HS-27A (cell line): ENCODE measurements around the gene FOLR2.
"Not testable (repeated sequence)": the region's sequence is repeated elsewhere in the genome, so short reads cannot be mapped to it uniquely, and the experiment has no call there.

Experiments used
- DNase-seq: peaks from one replicate; pipeline ENCODE4 v3.0.0-alpha.2; 2012; ENCODE audit warnings: low read depth, missing footprints

FOLR2 gene

DNA sequence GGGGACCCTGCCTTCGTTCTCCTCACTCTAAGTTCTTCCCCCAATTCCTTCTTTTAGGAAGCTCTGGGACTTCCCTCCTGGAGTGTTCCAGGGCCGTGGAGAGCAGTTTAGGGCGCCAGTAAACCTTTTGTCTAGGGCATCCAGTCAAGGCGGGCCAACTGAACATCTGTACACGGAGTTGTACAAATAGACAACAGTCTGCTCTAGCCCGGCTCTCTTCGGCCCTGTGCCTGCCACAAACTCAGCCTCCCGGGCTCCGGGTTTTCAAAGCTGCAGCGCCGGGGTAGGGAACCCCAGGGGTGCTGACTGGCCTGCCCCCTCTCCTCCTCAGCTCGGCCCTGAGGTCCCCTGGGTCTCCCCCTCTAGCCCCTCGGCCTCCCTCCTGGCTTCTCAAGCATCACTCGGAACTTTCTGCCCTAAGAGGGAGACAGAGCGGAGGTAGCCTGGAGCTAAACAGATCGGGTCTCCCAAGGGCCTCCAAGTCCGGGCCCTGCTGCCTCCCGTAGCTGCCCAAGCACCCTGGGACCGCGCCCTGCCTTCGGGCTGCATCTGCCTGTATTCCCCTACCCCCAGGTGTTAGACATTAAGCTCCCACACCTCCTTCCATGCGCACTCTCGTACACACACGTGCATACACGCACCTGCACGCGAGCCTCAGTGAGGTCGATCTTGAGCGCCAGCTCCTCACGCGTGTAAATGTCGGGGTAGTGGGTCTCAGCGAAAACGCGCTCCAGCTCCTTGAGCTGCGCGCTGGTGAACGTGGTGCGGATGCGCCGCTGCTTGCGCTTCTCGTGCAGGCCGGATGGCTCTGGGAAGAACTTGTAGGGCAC is 24.1 kb downstream of the FOLR2 start:
- DNase-seq = no peak

DNA sequence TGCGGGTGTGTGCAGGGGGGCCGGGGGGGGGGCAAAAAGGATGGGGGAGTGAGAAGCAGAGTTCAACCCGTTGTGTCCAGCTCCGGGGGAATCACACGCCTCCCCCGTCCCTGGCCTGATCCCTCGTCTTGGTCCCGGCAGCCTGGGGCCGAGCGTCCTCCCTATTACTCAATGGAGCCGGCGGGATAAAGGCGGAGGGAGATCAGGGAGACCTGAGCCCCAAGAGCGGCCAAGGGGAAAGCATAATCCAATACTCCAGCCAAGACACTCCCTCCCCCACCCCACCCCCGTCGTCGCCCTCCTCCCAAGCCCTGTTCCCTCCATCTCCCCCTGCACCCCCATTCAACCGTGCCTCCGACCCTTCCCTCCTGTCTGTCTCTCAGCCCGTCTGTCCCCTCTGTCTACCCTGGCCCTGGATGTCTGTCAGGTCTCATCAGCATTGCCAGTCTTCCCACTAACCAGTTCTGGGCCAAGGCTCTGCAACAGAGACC is 24.7 kb downstream of the FOLR2 start:
- DNase-seq = no peak

DNA sequence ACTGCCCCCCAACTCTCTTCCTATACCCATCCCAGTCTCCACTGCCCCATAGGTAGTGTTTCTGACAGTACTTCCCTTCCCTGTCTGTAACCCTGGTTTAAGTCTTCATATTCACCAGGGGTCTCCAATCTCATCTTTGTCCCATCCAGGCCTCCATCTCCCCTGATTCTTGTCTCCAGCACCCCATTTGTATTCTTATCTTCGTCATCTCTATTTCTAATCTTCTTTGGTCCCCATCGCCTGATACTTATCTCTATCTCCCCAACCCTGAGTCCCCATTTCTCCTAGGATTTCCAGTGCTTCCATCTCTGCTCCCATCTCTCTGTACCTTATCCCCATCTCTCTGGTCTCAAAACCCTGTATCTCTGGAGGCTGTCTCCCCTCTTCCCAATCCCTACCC is 25.5 kb downstream of the FOLR2 start:
- DNase-seq = no peak

DNA sequence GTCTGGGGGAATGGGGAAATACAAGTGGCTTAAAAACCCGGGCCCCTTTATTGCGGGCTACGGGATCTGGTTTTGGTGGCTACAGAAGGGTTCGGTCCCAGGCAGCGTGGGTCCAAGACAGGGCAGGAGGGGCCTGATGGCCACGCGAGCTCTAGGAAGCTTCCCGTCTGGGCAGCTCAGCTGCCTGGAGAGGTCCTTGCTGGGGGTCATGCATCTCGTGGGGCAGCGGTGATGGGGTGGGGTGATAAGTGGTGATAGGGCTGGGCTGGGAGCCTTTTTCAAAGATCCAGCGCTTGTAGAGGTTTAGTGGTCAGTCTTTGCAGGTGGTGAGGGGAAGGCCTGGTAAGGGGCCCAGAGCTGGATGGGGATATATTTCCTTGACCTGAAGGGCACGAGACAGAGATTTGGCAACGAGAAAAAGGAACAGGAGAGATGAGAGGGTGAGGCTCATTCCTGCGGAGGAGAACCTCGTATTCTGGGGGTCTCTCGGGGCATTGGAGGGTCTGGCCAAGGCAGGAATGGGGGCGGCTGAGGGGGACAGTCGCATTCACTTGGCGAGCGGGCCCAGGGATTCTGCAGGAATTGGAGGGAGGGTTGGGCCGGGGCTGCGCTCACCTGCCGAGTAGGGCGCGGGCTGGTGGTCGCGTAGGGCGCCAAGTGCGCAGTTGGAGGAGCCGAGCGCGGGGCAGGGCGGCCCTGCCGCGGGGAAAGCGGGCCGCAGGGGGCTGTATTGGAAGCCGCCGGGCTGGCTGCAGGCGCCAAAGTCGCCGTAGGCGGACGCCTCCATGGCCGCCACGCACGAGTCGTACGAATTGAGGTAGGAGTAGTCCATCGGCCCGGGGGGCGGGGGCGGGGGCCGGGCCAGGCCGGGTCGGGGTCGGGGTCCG is 26.8 kb downstream of the FOLR2 start:
- no peak for DNase-seq

DNA sequence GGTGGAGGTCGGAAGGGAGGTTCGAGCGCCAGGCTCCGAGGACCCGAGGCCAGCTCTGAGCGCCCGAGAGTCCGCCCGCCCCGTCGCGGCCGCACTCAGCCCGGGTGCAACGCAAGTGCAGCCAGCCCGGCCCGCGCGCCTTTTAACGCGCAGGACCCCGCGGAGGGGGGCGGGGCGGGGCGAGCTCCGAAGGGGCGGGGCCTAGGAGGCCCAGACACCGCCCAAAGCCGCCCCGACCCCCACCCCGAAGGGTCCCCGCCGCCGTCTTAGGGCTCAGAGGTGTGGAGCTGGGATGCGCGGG is 27.4 kb downstream of the FOLR2 start, which contains the start of gene PHOX2A:
Gene PHOX2A, minus strand, starts transcription at position 117 of the 301 bp plus-strand sequence. CDS start 172 bp downstream, outside the sequence.
- DNase-seq = no peak

DNA sequence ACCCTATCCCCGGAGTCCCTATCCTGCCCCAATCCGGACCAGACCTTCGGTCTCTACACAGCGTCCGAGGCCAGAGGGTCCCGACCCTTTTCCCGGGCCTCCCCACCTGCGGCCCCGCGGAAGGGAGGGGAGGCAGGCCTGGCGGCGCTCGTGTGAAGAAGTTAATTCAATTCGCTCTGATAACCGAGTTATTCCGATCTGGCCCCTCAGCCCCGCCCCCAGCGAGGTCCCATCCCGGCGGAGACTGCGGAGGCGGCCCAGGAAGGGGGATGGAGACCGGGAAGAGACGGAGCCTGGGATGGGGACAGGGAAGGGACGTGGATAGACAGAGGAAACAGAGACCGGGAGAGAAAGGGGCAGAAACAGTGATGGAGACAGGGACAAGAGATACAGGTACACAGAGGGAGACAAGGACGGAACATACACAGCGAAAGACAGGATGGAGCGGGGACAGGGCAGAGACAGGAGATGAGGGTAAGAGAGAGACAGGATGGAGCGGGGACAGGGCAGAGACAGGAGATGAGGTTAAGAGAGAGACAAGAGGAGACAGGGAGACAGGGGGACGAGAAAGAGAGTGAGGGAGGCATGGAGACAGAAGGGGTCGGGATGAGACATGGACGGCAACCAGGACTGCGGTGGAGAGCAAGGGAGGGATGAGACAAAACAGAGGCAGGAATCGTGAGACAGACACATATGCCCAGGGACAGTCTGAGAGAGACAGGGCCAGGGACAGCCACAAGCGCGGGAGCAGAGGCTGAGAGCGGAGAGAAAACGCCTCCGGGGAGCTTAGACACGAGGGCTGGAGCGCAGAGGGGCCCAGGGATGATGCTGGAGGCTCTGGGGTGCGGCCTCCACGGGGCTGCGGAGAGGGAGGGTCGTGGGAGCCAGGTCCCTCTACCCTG is 28.0 kb downstream of the FOLR2 start:
- no peak for DNase-seq

DNA sequence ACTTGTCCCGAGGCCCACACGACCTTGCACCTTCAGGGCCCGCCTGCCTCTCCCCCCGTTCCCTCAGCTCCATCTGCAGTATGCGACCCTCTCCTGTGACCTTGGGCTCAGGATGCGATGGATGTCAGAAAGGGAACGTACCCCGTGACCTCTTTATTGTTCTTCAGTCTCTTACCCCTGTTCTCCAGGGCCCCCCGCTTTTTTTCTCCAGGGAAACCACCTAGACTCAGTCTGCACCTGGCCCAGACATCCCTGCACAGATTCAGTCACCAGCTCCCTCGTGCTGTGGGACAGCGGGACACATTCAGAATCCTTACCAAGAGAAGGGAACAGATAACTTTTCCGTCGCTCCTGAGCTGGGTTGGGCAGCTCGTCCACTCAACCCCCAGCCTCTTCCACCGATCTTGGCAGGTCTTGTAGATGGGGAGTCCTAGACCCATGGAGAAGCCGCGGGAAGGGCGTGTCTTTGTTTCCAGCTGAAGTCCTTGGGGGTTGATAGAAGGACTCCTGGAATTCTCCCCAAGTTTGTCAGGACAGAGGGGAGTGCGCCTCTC is 28.7 kb downstream of the FOLR2 start:
- no peak for DNase-seq

DNA sequence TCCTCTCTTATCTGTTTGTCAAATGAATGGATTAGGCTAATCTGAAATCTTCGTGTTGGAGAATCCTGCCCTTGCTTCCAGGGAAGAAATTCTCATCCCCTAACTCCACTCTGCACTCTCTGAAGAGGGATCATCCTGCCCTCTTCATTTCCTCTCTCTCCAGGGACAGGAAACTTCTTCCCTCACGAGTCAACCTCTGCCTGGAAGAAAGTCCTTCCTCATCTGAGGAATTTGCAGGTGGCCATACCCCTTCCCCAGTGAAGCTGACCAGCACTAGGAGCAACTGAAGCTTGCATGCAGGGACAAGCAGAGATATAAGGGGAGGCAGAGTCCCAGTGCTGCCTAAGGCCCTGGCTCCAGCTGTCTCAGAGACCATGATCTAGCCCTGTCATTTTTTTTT is 31.0 kb downstream of the FOLR2 start:
- no peak for DNase-seq

DNA sequence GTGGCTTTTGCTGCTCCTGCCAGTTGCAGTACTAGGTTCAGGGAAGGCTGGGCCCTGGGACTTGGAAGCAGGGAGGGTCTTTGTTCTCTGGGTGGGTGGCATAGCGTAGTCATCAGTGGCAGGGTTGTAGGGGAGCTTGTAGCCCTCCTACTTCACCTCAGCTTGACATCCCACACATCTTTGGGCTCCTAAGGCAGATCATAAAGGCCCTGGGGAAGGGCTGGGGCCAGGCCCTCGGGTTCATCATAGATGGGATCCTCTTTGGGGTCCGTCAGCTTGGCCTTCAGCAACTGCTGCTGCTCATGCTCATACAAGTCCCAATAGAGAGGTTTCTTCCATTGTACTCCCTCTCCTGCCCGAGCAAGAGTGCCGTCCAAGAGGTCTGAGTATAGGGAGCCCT is 33.4 kb downstream of the FOLR2 start:
- DNase-seq = no peak

DNA sequence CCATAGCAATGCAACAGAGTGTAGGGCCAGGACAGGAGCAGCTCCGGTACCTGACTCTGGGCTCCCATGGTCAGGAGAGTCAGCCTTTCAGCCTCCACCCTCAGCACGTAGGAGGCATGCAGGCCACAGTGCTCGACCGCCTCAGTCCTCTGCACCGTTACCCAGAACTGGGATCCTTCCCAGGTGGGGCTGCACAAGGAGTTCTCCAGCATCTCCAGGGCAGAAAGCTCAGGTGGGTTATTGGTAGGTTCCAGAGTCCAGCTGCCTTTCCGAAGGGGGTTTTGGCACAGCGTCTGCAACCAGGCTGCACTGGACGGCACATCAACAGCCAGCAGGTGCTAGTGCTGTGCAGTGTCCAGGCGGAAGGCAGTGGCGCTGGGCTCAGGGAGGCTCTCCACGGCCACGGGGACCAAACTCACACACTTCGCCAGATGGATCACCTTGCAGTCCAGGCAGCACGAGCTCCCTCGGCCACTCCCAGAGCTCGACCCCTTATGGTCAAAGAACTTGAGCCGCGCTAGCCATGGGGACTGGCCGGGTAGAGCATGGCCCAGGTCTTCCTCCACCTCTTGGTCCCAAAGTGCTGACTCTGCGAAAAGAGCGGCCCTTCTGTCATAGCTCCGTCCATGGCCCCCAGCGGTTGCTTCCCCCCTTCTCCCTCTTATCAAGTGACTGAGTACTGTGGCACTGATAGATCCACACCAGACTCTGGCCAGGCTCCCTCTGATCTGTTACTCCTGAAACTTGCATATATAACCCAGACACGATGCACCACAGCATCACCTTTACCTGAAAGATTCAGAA is 34.3 kb downstream of the FOLR2 start:
- DNase-seq = no peak

DNA sequence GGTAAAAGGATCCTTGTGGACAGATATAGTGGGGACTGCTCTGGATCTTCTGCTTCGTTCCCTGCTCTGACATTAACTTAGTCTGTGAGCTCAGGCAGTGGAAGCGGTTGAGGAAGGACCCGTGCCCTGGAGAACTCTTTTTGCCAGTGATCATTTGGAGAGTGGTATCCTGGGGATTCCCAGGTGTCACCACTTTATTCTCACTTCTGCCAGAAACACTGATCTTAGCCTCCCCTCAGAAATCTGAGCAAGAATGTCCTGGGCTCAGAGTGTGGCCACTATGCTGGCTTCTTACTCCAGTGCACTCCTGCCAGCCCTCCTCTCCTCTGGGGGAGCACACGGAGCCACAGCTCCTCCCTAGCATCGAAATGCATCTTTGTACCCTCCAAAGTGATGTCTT is 35.0 kb downstream of the FOLR2 start:
- DNase-seq = no peak

DNA sequence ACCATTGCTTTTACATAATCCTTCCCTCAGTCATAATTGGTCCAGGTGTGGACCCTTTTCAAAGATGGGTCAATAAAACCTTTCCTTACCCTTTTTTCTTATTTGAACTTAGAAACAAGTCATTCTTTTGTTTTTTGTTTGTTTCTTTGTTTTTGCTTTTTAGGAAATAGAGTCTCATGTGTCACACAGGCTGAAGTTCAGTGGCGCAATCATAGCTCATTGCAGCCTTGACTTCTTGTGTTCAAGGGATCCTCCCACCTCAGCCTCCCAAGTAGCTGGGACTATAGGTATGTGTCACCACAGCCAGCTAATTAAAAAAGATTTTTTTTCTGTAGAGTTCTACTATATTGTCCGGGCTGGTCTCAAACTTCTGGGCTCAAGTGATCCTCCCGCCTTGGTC is 36.8 kb downstream of the FOLR2 start:
- no peak for DNase-seq

DNA sequence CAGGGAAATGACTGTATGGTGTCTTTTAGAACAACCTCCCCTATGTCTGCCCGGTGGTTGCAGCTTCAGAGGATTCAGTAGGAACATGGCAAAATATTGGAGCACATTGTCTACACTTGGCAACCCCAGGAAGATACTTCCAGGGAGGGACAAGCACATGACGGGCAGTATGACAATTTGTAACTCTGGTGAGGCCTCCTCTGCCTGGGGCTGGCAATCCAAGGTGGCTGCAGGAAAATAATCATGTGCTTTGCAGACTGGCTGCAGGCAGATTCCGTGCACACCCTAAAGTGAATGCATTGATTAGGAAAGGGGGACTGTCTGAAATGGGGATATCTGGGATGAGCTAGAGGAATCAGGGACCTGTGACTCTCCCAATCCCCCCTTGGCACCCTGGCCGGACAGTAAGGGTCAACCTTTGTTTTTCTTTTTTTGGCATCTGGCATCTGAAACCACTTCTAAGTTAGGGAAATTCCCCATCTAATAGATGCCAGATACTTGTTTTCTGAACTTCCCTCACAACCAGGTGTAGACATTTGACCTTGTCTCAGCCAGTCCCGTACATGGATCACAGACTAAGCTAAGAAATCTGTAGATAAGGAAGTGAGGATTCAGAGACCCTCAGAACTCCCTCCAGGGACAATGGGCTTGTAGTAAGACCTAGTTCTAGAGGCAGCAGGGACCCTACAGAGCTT is 37.9 kb downstream of the FOLR2 start:
- DNase-seq = no peak

DNA sequence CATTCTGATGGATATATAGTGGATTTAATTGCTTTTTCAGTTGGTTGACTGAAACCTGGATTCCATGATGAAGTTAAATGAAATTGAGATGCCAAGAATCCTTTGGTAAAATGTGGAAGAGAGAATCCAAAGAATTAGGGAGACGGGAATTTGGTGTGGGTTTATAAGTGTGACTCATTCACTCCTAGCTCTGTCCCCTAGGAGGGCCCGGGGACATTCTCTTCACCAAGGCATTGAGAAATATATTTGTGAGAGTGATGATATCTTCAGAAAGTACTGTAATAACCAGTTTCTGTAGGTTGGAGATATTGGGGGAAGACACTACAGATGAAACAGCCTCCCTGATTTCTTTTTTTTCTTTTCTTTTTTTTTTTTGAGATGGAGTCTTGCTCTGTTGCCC is 41.0 kb downstream of the FOLR2 start:
- DNase-seq = no peak

DNA sequence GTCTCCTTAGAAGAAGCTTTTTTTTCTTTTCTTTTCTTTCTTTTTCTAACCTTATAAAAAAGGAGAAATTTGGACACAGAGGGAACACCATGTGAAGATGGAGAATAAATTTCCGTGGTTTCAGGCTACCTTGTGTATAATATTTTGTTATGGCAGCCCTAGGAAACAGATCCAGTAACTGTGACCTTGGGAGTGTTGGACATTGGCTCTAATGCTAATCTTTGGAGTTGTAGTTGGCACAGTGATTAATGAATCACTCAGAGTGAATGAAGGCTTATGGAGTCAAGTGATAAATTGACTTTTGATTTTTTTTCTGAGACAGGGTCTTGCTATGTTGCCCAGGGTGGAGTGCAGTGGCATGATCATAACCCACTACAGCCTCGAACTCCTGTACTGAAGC is 42.9 kb downstream of the FOLR2 start:
- DNase-seq = no peak

DNA sequence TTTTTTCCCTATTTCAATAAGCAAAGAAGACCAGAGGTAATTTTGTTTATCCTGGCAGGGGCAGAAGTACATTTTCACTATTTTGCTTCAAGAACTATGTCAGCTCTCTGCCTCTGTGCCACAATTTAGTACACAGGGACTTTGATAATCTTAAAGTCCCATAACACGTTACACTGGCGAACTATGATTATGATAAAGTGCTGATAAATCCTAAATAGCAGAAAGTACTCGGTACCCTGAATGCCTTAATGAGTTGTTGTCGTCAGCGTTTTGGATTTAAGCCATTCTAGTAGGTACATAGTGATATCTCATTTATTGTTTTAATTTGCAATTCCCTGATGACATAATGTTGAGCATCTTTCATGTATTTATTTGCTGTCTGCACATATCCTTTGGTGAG is 44.0 kb downstream of the FOLR2 start:
- no peak for DNase-seq

DNA sequence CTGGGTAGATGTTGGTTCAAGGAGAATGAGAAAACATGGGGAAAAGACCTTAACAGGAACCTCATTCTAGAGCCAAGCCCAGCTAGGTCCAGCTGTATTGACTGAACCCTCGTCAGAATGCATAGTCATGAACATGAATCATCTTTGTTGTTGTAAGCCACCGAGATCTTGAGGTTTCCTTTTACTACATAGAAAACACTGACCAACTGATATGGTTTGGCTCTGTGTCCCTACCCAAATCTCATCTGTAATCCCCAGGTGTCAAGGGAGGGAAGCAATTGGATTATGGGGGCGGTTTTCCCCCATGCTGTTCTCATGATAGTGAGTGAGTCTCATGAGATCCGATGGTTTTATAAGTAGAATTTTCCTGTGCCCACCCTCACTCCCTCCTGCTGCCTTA is 46.8 kb downstream of the FOLR2 start:
- DNase-seq = no peak

DNA sequence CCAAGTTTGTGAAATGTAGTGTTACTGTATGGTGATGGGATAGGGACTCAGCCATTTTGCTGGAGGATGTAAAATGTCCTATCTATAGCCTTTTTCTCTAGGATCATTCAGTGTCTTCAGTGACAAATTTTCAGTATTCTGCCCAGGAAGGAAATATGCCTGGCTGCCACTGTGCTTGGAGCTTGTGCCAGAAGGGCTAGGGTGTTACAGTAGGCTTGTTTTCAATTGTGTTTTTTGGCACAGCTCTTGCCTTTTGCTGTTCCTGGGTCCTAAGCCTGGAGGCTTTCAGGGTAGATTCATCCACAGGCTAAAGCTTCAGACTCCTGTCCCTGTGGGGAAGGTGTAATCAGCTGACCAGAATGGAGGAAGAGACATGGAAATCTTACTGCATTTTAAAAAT is 49.4 kb downstream of the FOLR2 start:
- no peak for DNase-seq

DNA sequence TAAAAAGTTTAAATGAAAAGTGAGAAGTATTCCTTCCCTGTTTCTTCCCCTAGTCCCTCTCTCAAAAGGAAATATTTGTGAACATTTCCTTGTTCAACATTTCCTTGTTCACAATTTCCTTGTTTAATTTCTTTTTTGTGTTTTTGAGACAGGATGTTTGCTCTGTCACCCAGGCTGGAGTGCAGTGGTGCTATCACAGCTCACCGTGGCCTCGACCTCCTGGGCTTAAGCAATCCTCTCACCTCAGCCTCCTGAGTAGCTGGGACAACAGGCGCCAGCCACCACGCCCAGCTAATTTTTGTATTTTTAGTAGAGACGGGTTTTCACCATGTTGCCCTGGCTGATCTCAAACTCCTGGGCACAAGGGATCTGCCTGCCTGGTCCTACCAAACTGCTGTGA is 50.4 kb downstream of the FOLR2 start:
- not testable (repeated sequence) for DNase-seq

DNA sequence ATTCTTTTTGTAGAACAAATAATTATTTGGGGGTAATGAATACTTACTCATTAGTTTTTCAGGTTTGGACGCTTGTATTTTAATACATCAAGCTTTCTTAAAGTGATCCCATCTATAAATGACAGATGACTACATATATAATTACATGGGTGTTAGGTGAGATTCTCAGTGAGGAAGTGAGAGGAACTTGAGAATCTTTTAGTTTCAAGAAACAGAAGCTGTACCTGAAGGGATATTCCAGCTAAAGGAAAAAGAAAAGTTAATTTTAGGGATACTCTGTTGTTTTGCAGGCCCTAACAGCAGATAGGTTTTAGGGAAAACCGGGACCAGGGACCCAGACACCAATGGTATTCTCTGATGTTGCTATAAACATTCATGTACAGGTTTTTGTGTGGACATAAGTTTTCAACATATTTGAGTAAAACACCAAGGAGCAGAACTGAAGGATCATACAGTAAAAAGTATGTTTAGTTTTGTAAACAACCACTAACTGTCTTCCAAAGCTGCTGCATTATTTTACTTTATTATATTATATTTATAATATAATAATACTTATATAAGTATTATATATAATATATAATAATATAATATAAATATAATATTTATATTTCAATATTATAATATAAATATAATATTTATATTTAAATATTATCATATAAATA is 51.5 kb downstream of the FOLR2 start:
- DNase-seq = no peak
